Measurements from ENCODE around the gene ST3GAL2. TPM values are rescaled to one million over a fixed set of nuclear protein-coding genes. Genes with fewer than 3 reads are reported as not detected.
"Not testable (repeated sequence)": the region's sequence is repeated elsewhere in the genome, so short reads cannot be mapped to it uniquely, and the experiment has no call there.

The ST3GAL2 gene
- total RNA-seq, 1 donor from 2014 or later, result 53.0 TPM

GRCh38 chr16:70375636-70376611, 63.0 kb downstream of the ST3GAL2 start:
- H3K36me3 Mint-ChIP-seq, result peaks cover 26% of the 10 kb centered on the region
- TF ChIP-seq CTCF (IDR thresholded peaks at IDR 0.05; ENCODE audit: unreplicated experiment), result no peak
- no peaks in the 10 kb centered on the region for H3K27me3 Mint-ChIP-seq (ENCODE audit: low read depth)
- peak overlapping the region; percentile 47 for H3K27ac Mint-ChIP-seq
- no peaks in the 10 kb centered on the region for H3K9me3 Mint-ChIP-seq
- peaks cover 8% of the 10 kb centered on the region for H3K4me1 Mint-ChIP-seq
- no peak overlapping the region for H3K4me3 Mint-ChIP-seq
- DNase-seq (ENCODE audit: low spot score in 2 of 2, unreplicated experiment in 2 of 2), result no peak

- Mint-ChIP-seq H3K4me1 (peaks cover 2% of the 10 kb centered on the region), H3K9me3 (no peaks in the 10 kb centered on the region), H3K36me3 (peaks cover 34% of the 10 kb centered on the region), H3K4me3 (no peak overlapping the region), H3K27ac (no peak overlapping the region), H3K27me3 (ENCODE audit: low read depth) (no peaks in the 10 kb centered on the region)
- no peak for DNase-seq (ENCODE audit: low spot score in 2 of 2, unreplicated experiment in 2 of 2)
- no peak for TF ChIP-seq CTCF (IDR thresholded peaks at IDR 0.05; ENCODE audit: unreplicated experiment)
Measured at GRCh38 chr16:70374213-70374612, 64.7 kb downstream of the ST3GAL2 start.

- peaks cover 2% of the 10 kb centered on the region for H3K4me1 Mint-ChIP-seq
- H3K36me3 Mint-ChIP-seq, result peaks cover 36% of the 10 kb centered on the region
- H3K27ac Mint-ChIP-seq, result no peak overlapping the region
- no peak for DNase-seq (ENCODE audit: low spot score in 2 of 2, unreplicated experiment in 2 of 2)
- no peaks in the 10 kb centered on the region for H3K9me3 Mint-ChIP-seq
- no peaks in the 10 kb centered on the region for H3K27me3 Mint-ChIP-seq (ENCODE audit: low read depth)
- TF ChIP-seq CTCF (IDR thresholded peaks at IDR 0.05; ENCODE audit: unreplicated experiment), result no peak
- H3K4me3 Mint-ChIP-seq, result no peak overlapping the region
Measured at GRCh38 chr16:70372921-70373728, 65.8 kb downstream of the ST3GAL2 start.

- no peak for TF ChIP-seq CTCF (IDR thresholded peaks at IDR 0.05; ENCODE audit: unreplicated experiment)
- Mint-ChIP-seq H3K27me3 (ENCODE audit: low read depth) (no peaks in the 10 kb centered on the region), H3K4me1 (no peaks in the 10 kb centered on the region), H3K36me3 (peaks cover 39% of the 10 kb centered on the region), H3K4me3 (no peak overlapping the region), H3K9me3 (no peaks in the 10 kb centered on the region), H3K27ac (no peak overlapping the region)
- DNase-seq (ENCODE audit: low spot score in 2 of 2, unreplicated experiment in 2 of 2), result no peak
Measured at GRCh38 chr16:70370924-70371323, 68.0 kb downstream of the ST3GAL2 start.

GRCh38 chr16:70370145-70370544, 68.8 kb downstream of the ST3GAL2 start:
- not testable (repeated sequence) for H3K4me3 Mint-ChIP-seq; DNase-seq (ENCODE audit: low spot score in 2 of 2, unreplicated experiment in 2 of 2); H3K27me3 Mint-ChIP-seq (ENCODE audit: low read depth); H3K9me3 Mint-ChIP-seq; H3K4me1 Mint-ChIP-seq; H3K27ac Mint-ChIP-seq
- peaks cover 37% of the 10 kb centered on the region for H3K36me3 Mint-ChIP-seq

- no peak overlapping the region for H3K27ac Mint-ChIP-seq
- H3K4me3 Mint-ChIP-seq, result no peak overlapping the region
- no peaks in the 10 kb centered on the region for H3K9me3 Mint-ChIP-seq
- no peak for TF ChIP-seq CTCF (IDR thresholded peaks at IDR 0.05; ENCODE audit: unreplicated experiment)
- H3K27me3 Mint-ChIP-seq (ENCODE audit: low read depth), result no peaks in the 10 kb centered on the region
- H3K36me3 Mint-ChIP-seq, result peaks cover 26% of the 10 kb centered on the region
- no peaks in the 10 kb centered on the region for H3K4me1 Mint-ChIP-seq
- DNase-seq (ENCODE audit: low spot score in 2 of 2, unreplicated experiment in 2 of 2), result no peak
Measured at GRCh38 chr16:70364399-70364798, 74.5 kb downstream of the ST3GAL2 start.

Measured in mesothelial cell of epicardium (in vitro differentiated cells).